Transverse colon (tissue), 4 donors: ENCODE measurements around the gene OR10T2.

Experiments
- EP300 ChIP-seq: sonication (generic); formaldehyde crosslinking; IDR thresholded peaks from one replicate; pipeline ENCODE4 v1.6.1; 2017; ENCODE audit warnings: antibody characterized with exemption, low read depth
- POLR2A ChIP-seq: fragments of 450-650 bp; IDR thresholded peaks from one replicate; pipeline ENCODE4 v1.6.1; 2016; ENCODE audit warnings: antibody characterized with exemption, mild to moderate bottlenecking, moderate library complexity
- POLR2AphosphoS5 ChIP-seq, 3 donors: sonication (generic); formaldehyde crosslinking; IDR thresholded peaks; one replicate each; pipeline ENCODE4 v1.6.1; 2016; ENCODE audit warnings: antibody characterized with exemption in 3 of 3
- TF ChIP-seq, protein P1 (sequence below), 5 experiments: fragments of 200-600 bp in 3 of 5; fragments of 450-650 bp in 2 of 5; sonication (generic) in 3 of 5; IDR thresholded peaks; 1 replicate in 2 of 5; 2 replicates in 3 of 5; pipeline ENCODE4 v1.5.1; 2016 to 2017; ENCODE audit warnings: antibody characterized with exemption in 5 of 5, inconsistent platforms in 3 of 5, mild to moderate bottlenecking in 2 of 5, moderate library complexity in 1 of 5

DNA sequence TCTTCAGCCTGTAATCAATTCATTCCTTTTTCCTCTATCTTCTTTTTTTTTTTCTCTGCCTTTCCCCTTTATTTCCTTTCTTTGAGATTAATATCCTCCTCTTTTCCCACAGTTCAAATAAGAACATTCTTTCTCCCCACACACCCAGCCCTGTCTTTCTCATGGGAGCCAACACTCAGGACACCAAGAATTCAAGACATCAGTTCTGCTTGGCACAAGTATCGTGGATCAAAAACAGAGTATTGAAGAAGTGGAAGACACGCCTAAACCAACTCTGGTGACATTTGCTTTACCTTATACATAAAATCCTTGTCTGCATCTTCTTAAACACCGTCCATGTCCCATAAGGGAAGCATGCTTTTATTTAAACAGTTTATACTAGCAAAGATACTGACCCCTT, 42.6 kb downstream of the OR10T2 start:
- TF ChIP-seq POLR2A, result no peak
- TF ChIP-seq, protein P1, sequence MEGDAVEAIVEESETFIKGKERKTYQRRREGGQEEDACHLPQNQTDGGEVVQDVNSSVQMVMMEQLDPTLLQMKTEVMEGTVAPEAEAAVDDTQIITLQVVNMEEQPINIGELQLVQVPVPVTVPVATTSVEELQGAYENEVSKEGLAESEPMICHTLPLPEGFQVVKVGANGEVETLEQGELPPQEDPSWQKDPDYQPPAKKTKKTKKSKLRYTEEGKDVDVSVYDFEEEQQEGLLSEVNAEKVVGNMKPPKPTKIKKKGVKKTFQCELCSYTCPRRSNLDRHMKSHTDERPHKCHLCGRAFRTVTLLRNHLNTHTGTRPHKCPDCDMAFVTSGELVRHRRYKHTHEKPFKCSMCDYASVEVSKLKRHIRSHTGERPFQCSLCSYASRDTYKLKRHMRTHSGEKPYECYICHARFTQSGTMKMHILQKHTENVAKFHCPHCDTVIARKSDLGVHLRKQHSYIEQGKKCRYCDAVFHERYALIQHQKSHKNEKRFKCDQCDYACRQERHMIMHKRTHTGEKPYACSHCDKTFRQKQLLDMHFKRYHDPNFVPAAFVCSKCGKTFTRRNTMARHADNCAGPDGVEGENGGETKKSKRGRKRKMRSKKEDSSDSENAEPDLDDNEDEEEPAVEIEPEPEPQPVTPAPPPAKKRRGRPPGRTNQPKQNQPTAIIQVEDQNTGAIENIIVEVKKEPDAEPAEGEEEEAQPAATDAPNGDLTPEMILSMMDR (IDR thresholded peaks at IDR 0.05), result no peak
- no peak for TF ChIP-seq EP300
- no peak for TF ChIP-seq POLR2AphosphoS5 (IDR thresholded peaks at IDR 0.05)
